Dendritic cell treated with granulocyte-macrophage colony-stimulating factor and Interleukin-4, amounts not matched to agents 40 ng/mL and 50 ng/mL, for 4 days (primary cell): ENCODE measurements around the gene RELN.

ENCODE experiments used
- H3K27ac Mint-ChIP-seq: one replicate; pipeline ENCODE4 v1.8.0; 2022; ENCODE audit warnings: mild to moderate bottlenecking, mixed read lengths
- H3K27me3 Mint-ChIP-seq: one replicate; pipeline ENCODE4 v1.8.0; 2022; ENCODE audit warnings: mild to moderate bottlenecking, mixed read lengths
- H3K36me3 Mint-ChIP-seq: one replicate; pipeline ENCODE4 v1.8.0; 2022; ENCODE audit warnings: low read depth, mixed read lengths
- H3K4me1 Mint-ChIP-seq: one replicate; pipeline ENCODE4 v1.8.0; 2022; ENCODE audit warnings: low read depth, mixed read lengths
- H3K4me3 Mint-ChIP-seq: one replicate; pipeline ENCODE4 v1.8.0; 2022; ENCODE audit warnings: mild to moderate bottlenecking, moderate library complexity, mixed read lengths
- H3K9me3 Mint-ChIP-seq: one replicate; pipeline ENCODE4 v1.8.0; 2022; ENCODE audit warnings: mixed read lengths
- intact Hi-C: fragments of 100-400 bp; cut with micrococcal nuclease; formaldehyde crosslinking; loops from one replicate; pipeline ENCODE4 v1.15.0; 2022

Gene RELN

GRCh38 chr7:103727982-103728610 is 261.4 kb downstream of the RELN start:
- no peak overlapping the region for H3K27ac Mint-ChIP-seq
- H3K9me3 Mint-ChIP-seq, result no peaks in the 10 kb centered on the region
- H3K4me3 Mint-ChIP-seq, result no peak overlapping the region
- H3K27me3 Mint-ChIP-seq, result no peaks in the 10 kb centered on the region
- intact Hi-C loops, result no loop called here
- no peaks in the 10 kb centered on the region for H3K4me1 Mint-ChIP-seq
- no peaks in the 10 kb centered on the region for H3K36me3 Mint-ChIP-seq

GRCh38 chr7:103719070-103719469 is 270.4 kb downstream of the RELN start:
- no peak overlapping the region for H3K27ac Mint-ChIP-seq
- no peaks in the 10 kb centered on the region for H3K9me3 Mint-ChIP-seq
- no peaks in the 10 kb centered on the region for H3K36me3 Mint-ChIP-seq
- intact Hi-C loops, result no loop called here
- no peak overlapping the region for H3K4me3 Mint-ChIP-seq
- H3K27me3 Mint-ChIP-seq, result peaks cover 2% of the 10 kb centered on the region
- H3K4me1 Mint-ChIP-seq, result no peaks in the 10 kb centered on the region

GRCh38 chr7:103718482-103719061 is 270.9 kb downstream of the RELN start:
- Mint-ChIP-seq H3K4me3 (no peak overlapping the region), H3K27ac (no peak overlapping the region), H3K4me1 (no peaks in the 10 kb centered on the region), H3K27me3 (peaks cover 2% of the 10 kb centered on the region), H3K9me3 (no peaks in the 10 kb centered on the region), H3K36me3 (no peaks in the 10 kb centered on the region)
- intact Hi-C loops, result no loop called here

- Mint-ChIP-seq H3K4me1 (no peaks in the 10 kb centered on the region), H3K27ac (no peak overlapping the region), H3K4me3 (no peak overlapping the region), H3K9me3 (no peaks in the 10 kb centered on the region), H3K27me3 (peaks cover 2% of the 10 kb centered on the region), H3K36me3 (no peaks in the 10 kb centered on the region)
- intact Hi-C loops, result no loop called here
Measured at GRCh38 chr7:103717574-103717973, 271.9 kb downstream of the RELN start.

- H3K27ac Mint-ChIP-seq, result no peak overlapping the region
- no peaks in the 10 kb centered on the region for H3K9me3 Mint-ChIP-seq
- H3K4me1 Mint-ChIP-seq, result no peaks in the 10 kb centered on the region
- peaks cover 2% of the 10 kb centered on the region for H3K27me3 Mint-ChIP-seq
- H3K36me3 Mint-ChIP-seq, result no peaks in the 10 kb centered on the region
- H3K4me3 Mint-ChIP-seq, result no peak overlapping the region
- intact Hi-C loops, result no loop called here
Measured at GRCh38 chr7:103715376-103716120, 273.9 kb downstream of the RELN start.

GRCh38 chr7:103714376-103714927 is 275.0 kb downstream of the RELN start:
- no peak overlapping the region for H3K4me3 Mint-ChIP-seq
- H3K4me1 Mint-ChIP-seq, result no peaks in the 10 kb centered on the region
- H3K9me3 Mint-ChIP-seq, result no peaks in the 10 kb centered on the region
- H3K27me3 Mint-ChIP-seq, result peaks cover 2% of the 10 kb centered on the region
- H3K36me3 Mint-ChIP-seq, result no peaks in the 10 kb centered on the region
- intact Hi-C loops, result no loop called here
- no peak overlapping the region for H3K27ac Mint-ChIP-seq

- Mint-ChIP-seq H3K27me3 (peaks cover 2% of the 10 kb centered on the region), H3K36me3 (no peaks in the 10 kb centered on the region), H3K27ac (no peak overlapping the region), H3K4me1 (no peaks in the 10 kb centered on the region), H3K9me3 (no peaks in the 10 kb centered on the region), H3K4me3 (no peak overlapping the region)
- intact Hi-C loops, result no loop called here
Measured at GRCh38 chr7:103712991-103713778, 276.3 kb downstream of the RELN start.

- H3K27ac Mint-ChIP-seq, result no peak overlapping the region
- H3K9me3 Mint-ChIP-seq, result no peaks in the 10 kb centered on the region
- intact Hi-C loops, result no loop called here
- no peak overlapping the region for H3K4me3 Mint-ChIP-seq
- H3K36me3 Mint-ChIP-seq, result no peaks in the 10 kb centered on the region
- peaks cover 2% of the 10 kb centered on the region for H3K27me3 Mint-ChIP-seq
- no peaks in the 10 kb centered on the region for H3K4me1 Mint-ChIP-seq
Measured at GRCh38 chr7:103711413-103711812, 278.0 kb downstream of the RELN start.

- H3K27ac Mint-ChIP-seq, result no peak overlapping the region
- intact Hi-C loops, result no loop called here
- H3K36me3 Mint-ChIP-seq, result no peaks in the 10 kb centered on the region
- no peaks in the 10 kb centered on the region for H3K27me3 Mint-ChIP-seq
- H3K4me3 Mint-ChIP-seq, result no peak overlapping the region
- H3K9me3 Mint-ChIP-seq, result no peaks in the 10 kb centered on the region
- no peaks in the 10 kb centered on the region for H3K4me1 Mint-ChIP-seq
Measured at GRCh38 chr7:103710247-103710646, 279.2 kb downstream of the RELN start.

GRCh38 chr7:103706805-103707204 is 282.7 kb downstream of the RELN start:
- intact Hi-C loops, result no loop called here
- Mint-ChIP-seq H3K4me1 (no peaks in the 10 kb centered on the region), H3K27me3 (no peaks in the 10 kb centered on the region), H3K27ac (no peak overlapping the region), H3K36me3 (no peaks in the 10 kb centered on the region), H3K9me3 (no peaks in the 10 kb centered on the region), H3K4me3 (no peak overlapping the region)

GRCh38 chr7:103705542-103705941 is 283.9 kb downstream of the RELN start:
- intact Hi-C loops, result no loop called here
- Mint-ChIP-seq H3K36me3 (no peaks in the 10 kb centered on the region), H3K27ac (no peak overlapping the region), H3K9me3 (no peaks in the 10 kb centered on the region), H3K27me3 (no peaks in the 10 kb centered on the region), H3K4me1 (no peaks in the 10 kb centered on the region), H3K4me3 (no peak overlapping the region)

GRCh38 chr7:103704701-103705100 is 284.8 kb downstream of the RELN start:
- no peaks in the 10 kb centered on the region for H3K36me3 Mint-ChIP-seq

GRCh38 chr7:103702982-103703381 is 286.5 kb downstream of the RELN start:
- Mint-ChIP-seq H3K4me1 (no peaks in the 10 kb centered on the region), H3K27ac (no peak overlapping the region), H3K36me3 (no peaks in the 10 kb centered on the region), H3K9me3 (no peaks in the 10 kb centered on the region), H3K27me3 (no peaks in the 10 kb centered on the region), H3K4me3 (no peak overlapping the region)
- intact Hi-C loops, result no loop called here

More at GRCh38 chr7:103704701-103705100, 284.8 kb downstream of the RELN start:
- Mint-ChIP-seq H3K4me3 (no peak overlapping the region), H3K9me3 (no peaks in the 10 kb centered on the region), H3K27ac (no peak overlapping the region), H3K27me3 (no peaks in the 10 kb centered on the region), H3K4me1 (no peaks in the 10 kb centered on the region)
- intact Hi-C loops, result no loop called here

- intact Hi-C loops, result no loop called here
- no peaks in the 10 kb centered on the region for H3K9me3 Mint-ChIP-seq
- no peaks in the 10 kb centered on the region for H3K4me1 Mint-ChIP-seq
- no peaks in the 10 kb centered on the region for H3K27me3 Mint-ChIP-seq
- no peaks in the 10 kb centered on the region for H3K36me3 Mint-ChIP-seq
- no peak overlapping the region for H3K27ac Mint-ChIP-seq
- no peak overlapping the region for H3K4me3 Mint-ChIP-seq
Measured at GRCh38 chr7:103702454-103702853, 287.0 kb downstream of the RELN start.
